ENCODE data around the gene SGMS1.
A peak's percentile ranks its signal among the peaks of the same experiment; 100 is the strongest.

SGMS1 gene

DNA sequence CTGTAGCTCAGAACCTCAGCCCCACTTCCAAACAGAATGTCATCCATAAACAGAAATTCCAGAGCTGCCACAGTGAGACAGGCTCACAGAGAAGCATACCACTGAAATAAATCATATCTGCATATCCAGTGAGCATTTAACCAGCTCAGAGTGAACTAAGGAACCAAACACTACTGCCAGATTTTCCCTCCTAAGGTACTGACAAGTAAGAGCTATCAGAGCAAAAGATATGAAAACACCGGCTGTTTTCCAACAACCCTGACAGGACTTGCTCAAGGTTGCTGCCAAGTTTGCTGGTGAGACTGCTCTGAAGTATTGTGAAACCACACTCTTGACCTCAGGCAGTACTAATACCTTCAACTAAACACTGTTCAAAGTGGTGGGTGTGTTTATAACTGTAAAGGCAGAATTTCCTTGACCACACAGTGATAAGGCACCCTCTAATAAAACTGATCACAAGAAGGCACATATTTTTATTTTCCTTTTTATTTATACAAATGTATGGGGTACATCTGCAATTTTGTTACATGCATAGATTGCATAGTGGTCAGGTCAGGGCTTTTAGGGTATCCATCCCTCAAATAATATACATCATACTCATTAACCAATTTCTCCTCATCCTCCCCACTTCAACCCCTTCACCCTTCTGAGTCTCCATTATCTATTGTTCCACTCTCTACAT lies 18.3 kb downstream of the SGMS1 start:
- TF ChIP-seq, protein P1, sequence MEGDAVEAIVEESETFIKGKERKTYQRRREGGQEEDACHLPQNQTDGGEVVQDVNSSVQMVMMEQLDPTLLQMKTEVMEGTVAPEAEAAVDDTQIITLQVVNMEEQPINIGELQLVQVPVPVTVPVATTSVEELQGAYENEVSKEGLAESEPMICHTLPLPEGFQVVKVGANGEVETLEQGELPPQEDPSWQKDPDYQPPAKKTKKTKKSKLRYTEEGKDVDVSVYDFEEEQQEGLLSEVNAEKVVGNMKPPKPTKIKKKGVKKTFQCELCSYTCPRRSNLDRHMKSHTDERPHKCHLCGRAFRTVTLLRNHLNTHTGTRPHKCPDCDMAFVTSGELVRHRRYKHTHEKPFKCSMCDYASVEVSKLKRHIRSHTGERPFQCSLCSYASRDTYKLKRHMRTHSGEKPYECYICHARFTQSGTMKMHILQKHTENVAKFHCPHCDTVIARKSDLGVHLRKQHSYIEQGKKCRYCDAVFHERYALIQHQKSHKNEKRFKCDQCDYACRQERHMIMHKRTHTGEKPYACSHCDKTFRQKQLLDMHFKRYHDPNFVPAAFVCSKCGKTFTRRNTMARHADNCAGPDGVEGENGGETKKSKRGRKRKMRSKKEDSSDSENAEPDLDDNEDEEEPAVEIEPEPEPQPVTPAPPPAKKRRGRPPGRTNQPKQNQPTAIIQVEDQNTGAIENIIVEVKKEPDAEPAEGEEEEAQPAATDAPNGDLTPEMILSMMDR (conservative IDR thresholded peaks at IDR 0.05; ENCODE audit: low read length) = no peak
- peak; percentile 97 for DNase-seq (ENCODE audit: low read depth)
- H3K4me3 ChIP-seq (ENCODE audit: low read length) = no peak overlapping the region

DNA sequence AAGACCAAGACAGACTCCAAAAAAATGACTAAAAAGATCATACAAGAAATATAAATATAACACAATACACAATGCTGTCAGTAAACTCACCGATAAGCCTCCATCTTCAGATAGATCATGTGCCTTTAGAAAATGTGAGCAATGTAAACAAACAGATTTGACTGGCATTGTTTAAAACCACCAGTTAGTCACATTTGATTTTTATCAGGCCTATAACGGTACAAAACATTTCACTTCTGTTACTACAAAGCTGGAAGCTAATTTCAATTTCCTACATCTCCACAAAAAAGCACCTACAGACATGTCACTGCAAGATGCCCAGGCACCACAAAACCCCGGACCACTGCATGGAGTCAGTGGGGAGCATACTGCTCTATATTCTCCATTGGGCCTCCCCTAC lies 18.9 kb downstream of the SGMS1 start:
- peak; percentile 59 for DNase-seq (ENCODE audit: low read depth)
- TF ChIP-seq, protein P1 (conservative IDR thresholded peaks at IDR 0.05; ENCODE audit: low read length) = no peak
- no peak overlapping the region for H3K4me3 ChIP-seq (ENCODE audit: low read length)

DNA sequence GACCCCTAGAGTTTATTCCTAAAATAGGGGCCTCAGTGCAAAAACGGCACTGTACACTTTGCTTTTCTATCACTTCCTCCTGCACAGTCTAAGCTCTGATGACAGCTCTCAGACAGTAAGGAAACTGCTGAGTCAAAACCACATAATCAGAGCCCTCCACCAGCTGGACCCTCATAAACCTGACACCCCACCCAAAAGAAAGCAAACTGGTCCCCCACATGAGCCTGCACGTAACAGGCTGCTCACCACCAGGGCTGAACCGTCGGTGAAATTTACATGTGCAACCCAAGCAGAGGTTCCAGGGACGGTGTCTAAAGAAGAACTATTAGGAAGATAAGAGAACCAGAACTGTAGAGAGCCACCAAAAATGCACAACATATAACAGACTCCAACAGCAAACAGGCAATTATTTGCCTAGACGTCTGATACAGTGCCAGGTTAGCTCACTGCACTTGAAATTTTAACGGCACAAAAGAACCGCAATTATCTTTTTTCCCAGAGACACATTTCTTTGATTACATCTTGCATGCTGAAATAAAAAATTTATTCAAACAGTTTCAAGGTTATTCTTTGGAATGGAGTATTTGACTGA lies 19.6 kb downstream of the SGMS1 start:
- H3K4me3 ChIP-seq (ENCODE audit: low read length) = peak overlapping the region; percentile 33
- TF ChIP-seq, protein P1 (conservative IDR thresholded peaks at IDR 0.05; ENCODE audit: low read length) = no peak; the same call in 1 of the 2 replicates
- peak; percentile 87 for DNase-seq (ENCODE audit: low read depth)

DNA sequence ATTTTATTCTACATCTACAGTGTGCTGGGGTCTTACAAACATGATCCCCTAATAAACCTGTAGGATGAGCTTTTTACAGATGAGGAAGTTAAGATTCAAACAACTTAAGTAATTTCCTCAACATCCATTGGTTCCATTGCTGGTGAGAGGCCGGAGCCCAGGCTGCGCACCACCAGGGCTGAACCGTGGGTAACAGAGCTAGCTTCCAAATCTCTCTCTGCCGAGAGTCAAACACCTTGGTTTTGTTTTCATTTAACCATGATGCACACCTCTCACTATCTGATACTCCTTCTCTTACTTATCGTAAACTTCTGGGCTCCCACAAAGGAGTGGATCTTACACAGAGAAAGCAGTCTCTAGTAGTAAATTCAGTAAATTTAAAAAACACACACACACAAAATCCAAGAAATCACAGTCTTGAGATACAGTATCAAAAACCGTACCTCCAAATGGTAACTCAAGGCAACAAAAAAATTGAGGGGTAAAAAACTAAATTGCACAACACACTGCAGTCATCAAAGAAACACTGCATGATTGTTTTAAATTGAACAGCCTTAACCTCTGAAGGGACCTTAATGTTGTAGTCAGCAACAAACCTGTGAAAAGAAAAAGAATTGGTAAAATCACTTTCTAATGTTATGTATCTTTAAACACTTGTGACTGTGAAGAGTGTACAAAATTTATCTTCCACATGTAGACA lies 20.5 kb downstream of the SGMS1 start:
- no peak for DNase-seq (ENCODE audit: low read depth)
- TF ChIP-seq, protein P1 (conservative IDR thresholded peaks at IDR 0.05; ENCODE audit: low read length) = no peak
- no peak overlapping the region for H3K4me3 ChIP-seq (ENCODE audit: low read length)

DNA sequence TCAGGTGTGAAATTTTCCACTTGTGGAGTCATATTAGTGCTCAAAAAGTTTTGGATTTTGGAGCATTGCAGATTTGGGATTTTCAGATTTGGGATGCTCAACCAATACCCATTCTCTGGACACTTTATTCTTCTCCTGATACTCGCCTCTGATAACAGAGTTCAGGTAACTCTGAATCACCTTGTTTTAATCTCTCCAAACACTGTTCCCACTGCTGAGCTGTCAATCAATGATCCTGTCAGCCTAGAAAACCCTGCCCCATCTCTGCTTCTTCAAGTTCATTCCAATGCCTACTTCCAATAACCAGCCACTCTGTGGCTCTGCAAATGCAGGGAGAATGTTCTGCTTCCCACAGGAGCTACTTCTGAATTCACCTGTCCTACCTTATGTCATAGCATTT lies 21.8 kb downstream of the SGMS1 start:
- TF ChIP-seq, protein P1 (conservative IDR thresholded peaks at IDR 0.05; ENCODE audit: low read length) = no peak
- H3K4me3 ChIP-seq (ENCODE audit: low read length) = no peak overlapping the region
- DNase-seq (ENCODE audit: low read depth) = no peak

DNA sequence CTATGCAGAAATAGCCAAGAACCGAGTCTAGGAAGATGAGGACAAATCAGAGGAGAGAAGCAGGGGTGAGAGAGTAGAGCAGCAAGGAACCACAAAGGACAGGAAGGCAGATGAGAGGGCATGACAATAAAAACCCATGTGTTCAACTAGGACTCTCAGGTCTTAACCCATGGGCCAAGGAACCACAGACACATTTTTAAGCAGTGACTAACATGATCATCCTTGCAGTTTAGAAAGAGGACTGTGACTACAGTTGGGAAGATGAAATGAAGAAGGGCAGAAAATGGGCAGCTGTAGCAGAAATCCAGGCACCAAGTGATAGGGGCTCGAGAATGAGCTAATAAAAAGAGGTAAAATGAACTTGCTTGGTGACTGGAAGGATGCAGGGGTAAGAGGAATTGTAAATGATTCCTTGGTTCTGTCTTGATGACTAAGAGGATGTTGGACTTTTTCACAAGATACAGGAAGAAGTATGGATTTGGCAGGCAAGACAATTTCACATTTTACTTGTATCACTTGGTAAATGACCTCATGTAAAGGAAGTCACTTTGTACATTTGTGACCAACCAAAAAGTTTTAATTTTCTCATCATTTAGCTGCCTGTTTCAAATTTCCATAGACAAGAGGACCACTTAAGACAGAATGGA lies 22.8 kb downstream of the SGMS1 start:
- TF ChIP-seq, protein P1 (conservative IDR thresholded peaks at IDR 0.05; ENCODE audit: low read length) = no peak
- no peak overlapping the region for H3K4me3 ChIP-seq (ENCODE audit: low read length)
- peak; percentile 81 for DNase-seq (ENCODE audit: low read depth)
